Right lobe of liver (tissue), 4 donors: Measurements from ENCODE around the gene FYN.

Experiments used
- CTCF ChIP-seq, 4 donors: fragments of 200-600 bp in 3 of 4; fragments of 450-650 bp in 1 of 4; IDR thresholded peaks; one replicate each; pipeline versions ENCODE4 v1.5.1 to v1.8.0; 2016 to 2022; ENCODE audit warnings: antibody characterized with exemption in 4 of 4, mild to moderate bottlenecking in 2 of 4
- POLR2A ChIP-seq: fragments of 450-650 bp; IDR thresholded peaks from one replicate; pipeline ENCODE4 v1.6.1; 2017; ENCODE audit warnings: antibody characterized with exemption, mild to moderate bottlenecking
- donor health status: DM: no; HTN: no; CAD: no.
- donor health status: DM: no; HTN: no; CAD: no.
- donor health status: DM: no; HTN: yes; CAD: no.

DNA sequence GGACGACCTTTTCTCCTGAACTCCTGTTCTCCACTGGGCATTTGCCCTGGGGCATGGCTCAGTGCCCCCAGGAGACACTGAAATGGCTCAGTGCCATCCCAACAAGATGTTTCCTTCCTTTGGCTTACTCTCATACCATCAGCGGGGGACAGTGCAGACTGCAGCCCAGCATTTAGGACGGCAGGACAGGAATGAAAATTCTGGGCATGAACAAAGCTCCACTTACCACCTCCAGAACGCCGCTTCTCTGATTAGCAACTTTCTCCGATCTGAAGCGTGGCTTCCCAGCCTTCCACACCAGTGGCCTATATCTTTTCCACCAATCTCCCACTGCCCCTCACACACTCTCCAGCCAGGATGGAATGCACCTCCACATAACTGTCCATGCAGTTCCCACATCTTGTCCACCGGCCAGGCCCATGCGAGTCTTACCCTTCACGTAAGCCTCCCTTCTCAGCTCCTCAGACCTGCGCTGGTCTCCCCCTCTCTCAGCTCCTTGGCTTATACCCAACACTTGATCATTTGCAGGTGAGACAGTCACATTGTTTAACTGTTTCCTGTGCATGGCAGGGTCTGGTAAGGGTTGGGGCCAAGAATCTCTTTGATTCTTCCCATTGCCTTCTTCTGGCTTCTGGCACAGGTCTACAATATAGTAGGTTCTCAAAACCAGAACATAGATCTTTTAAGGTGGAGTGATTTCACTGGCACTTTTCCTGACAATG lies 114.5 kb downstream of the FYN start:
- TF ChIP-seq CTCF (IDR thresholded peaks at IDR 0.05) (no peak), POLR2A (no peak)
